Cardiac muscle cell (in vitro differentiated cells and primary cell): Measurements from ENCODE around the gene NUP107. TPM values are rescaled to one million over a fixed set of nuclear protein-coding genes. Genes with fewer than 3 reads are reported as not detected.
A peak's percentile ranks its signal among the peaks of the same experiment; 100 is the strongest.

Source experiments
- DNase-seq, 2 donors: peaks; one replicate each; pipeline versions ENCODE4 v3.0.0 to v3.0.0-alpha.2; 2010 to 2017; ENCODE audit warnings: low read depth in 1 of 2, low spot score in 1 of 2
- H3K27ac ChIP-seq: fragments of 200-600 bp; sonication (generic); 2 replicates; pipeline ENCODE4 v1.5.1; 2016
- H3K27me3 ChIP-seq: fragments of 200-600 bp; sonication (generic); 2 replicates; pipeline ENCODE4 v1.6.0; 2016; ENCODE audit warnings: control low read depth
- H3K36me3 ChIP-seq: fragments of 200-600 bp; sonication (generic); 2 replicates; pipeline ENCODE4 v1.5.1; 2016; ENCODE audit warnings: control low read depth
- H3K4me1 ChIP-seq: fragments of 200-600 bp; sonication (generic); 2 replicates; pipeline ENCODE4 v1.8.1; 2017; ENCODE audit warnings: low read depth, mild to moderate bottlenecking, mixed run types
- H3K4me3 ChIP-seq: fragments of 200-600 bp; sonication (generic); 2 replicates; pipeline ENCODE4 v1.5.1; 2016; ENCODE audit warnings: mild to moderate bottlenecking
- H3K9me3 ChIP-seq: fragments of 200-600 bp; sonication (generic); 2 replicates; pipeline ENCODE4 v1.5.1; 2017; ENCODE audit warnings: low read depth, mild to moderate bottlenecking, control low read depth
- CTCF ChIP-seq: IDR thresholded peaks from 2 replicates; pipeline ENCODE4 v1.5.1; 2012; ENCODE audit warnings: low read depth, mild to moderate bottlenecking, low read length
- polyA plus RNA-seq: library from polyadenylated mRNA; unstranded; fragments of >200 nt; fragmentation: Nextera tagmentation; extraction: Ambion mirVana; gene quantifications from 2 replicates; pipeline ENCODE4 v1.2.1, GENCODE V29; 2016
- total RNA-seq: library from RNA; depleted of rRNA; stranded (reverse); fragments of >200 nt; gene quantifications from 2 replicates; pipeline ENCODE4 v1.2.3, GENCODE V29; 2016

The NUP107 gene
- total and polyA plus RNA-seq, 2 experiments from 2014 or later = 33.4 to 53.9 TPM

DNA sequence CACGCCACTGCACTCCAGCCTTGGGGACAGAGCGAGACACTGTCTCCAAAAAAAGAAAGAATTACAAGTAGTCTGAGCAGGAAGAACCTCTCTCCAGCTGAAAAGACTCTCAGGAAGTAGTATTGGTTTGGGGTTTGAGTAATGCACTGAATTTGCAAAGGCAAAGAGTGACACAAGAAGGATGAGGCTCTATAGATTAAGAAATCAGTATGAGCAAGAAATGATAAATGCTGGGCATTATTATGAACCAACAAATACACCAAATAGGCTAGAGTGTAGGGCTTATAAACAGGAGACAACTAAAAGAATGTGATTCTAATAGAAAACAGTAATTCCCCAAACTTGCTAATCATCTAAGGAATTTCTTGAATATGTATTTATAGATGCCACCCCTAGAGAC lies 56.6 kb downstream of the NUP107 start:
- no peak for TF ChIP-seq CTCF
- Histone ChIP-seq H3K27ac (no peak overlapping the region), H3K27me3 (no peaks in the 10 kb centered on the region), H3K9me3 (no peaks in the 10 kb centered on the region), H3K4me1 (peaks cover 16% of the 10 kb centered on the region), H3K36me3 (peaks cover 9% of the 10 kb centered on the region), H3K4me3 (no peak overlapping the region)
- DNase-seq = no peak

GRCh38 chr12:68745376-68745903 lies 58.7 kb downstream of the NUP107 start:
- H3K36me3 ChIP-seq = peaks cover 3% of the 10 kb centered on the region
- peaks cover 18% of the 10 kb centered on the region for H3K4me1 ChIP-seq
- TF ChIP-seq CTCF = no peak
- H3K27me3 ChIP-seq = no peaks in the 10 kb centered on the region
- peak overlapping the region; percentile 52 for H3K4me3 ChIP-seq
- no peaks in the 10 kb centered on the region for H3K9me3 ChIP-seq
- peak overlapping the region; percentile 25 for H3K27ac ChIP-seq
- no peak for DNase-seq

- H3K27ac ChIP-seq = peak within 1 kb of the TSS; percentile 32
- H3K4me3 ChIP-seq = peak within 1 kb of the TSS; percentile 52
- peak; percentile 91 to 96 for DNase-seq
- no peak for TF ChIP-seq CTCF
- peaks cover 18% of the 10 kb centered on the region for H3K4me1 ChIP-seq
- H3K9me3 ChIP-seq = no peaks in the 10 kb centered on the region
- peaks cover 3% of the 10 kb centered on the region for H3K36me3 ChIP-seq
- no peaks in the 10 kb centered on the region for H3K27me3 ChIP-seq
Measured at GRCh38 chr12:68745904-68746571, 59.3 kb downstream of the NUP107 start, which contains the start of gene SLC35E3. SLC35E3 (plus strand) TSS chr12:68746176; CDS start chr12:68746378, 202 bp downstream.

DNA sequence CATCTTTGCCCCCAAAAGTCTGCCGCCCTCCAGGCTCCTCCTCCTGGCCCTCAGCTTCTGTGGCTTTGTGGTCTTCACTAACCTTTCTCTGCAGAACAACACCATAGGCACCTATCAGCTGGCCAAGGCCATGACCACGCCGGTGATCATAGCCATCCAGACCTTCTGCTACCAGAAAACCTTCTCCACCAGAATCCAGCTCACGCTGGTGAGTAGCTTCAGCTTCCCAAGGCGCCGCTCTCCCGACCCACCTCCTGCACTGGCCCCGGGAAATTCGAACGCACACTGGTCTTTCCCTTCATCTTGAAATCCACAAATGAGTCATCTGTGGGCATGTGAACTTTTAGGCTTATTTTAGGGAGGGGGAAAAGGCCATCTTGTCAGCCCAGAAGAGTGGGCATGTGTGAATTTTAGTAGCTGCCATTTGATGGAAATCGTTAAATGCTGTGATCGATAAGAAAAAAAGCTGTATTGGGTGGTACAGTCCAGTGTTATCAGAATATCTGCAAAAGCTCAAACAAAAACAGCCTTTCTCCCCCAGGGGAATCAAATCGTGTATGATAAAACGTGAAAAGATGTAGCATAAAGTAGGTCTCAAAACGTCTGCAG lies 59.9 kb downstream of the NUP107 start:
- Histone ChIP-seq H3K4me3 (peak overlapping the region; percentile 52), H3K9me3 (no peaks in the 10 kb centered on the region), H3K4me1 (peaks cover 18% of the 10 kb centered on the region), H3K36me3 (peaks cover 3% of the 10 kb centered on the region), H3K27me3 (no peaks in the 10 kb centered on the region), H3K27ac (peak overlapping the region; percentile 32)
- peak; percentile 67 to 79 for DNase-seq
- no peak for TF ChIP-seq CTCF

DNA sequence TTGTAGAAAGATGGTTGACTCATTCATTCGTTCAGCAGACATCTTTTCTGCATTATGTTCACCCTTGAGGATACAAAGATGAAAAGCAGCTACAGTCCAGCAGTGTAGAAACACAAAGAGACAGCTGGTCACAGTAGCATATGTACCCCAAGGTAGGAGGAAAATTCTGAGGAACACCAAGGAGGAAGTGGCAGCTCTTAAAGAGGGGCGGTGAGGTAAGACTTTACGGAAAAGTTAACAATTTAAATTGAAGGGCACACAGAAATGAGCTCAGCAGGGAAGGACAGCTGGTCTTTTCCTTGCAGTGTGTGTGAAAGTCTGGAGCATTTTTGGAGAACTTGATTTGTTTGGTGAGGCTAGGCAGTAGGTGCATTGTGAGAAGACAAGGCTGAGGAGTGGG lies 62.7 kb downstream of the NUP107 start:
- Histone ChIP-seq H3K36me3 (peaks cover 11% of the 10 kb centered on the region), H3K27me3 (no peaks in the 10 kb centered on the region), H3K9me3 (no peaks in the 10 kb centered on the region)

More for the DNA sequence above, 62.7 kb downstream of the NUP107 start:
- TF ChIP-seq CTCF = no peak
- Histone ChIP-seq H3K4me1 (peaks cover 18% of the 10 kb centered on the region), H3K4me3 (no peak overlapping the region), H3K27ac (no peak overlapping the region)
- DNase-seq = no peak
